ENCODE data around the gene RAMP1. TPM values are rescaled to one million over a fixed set of nuclear protein-coding genes. Genes with fewer than 3 reads are reported as not detected.

Gene RAMP1
- total and polyA plus RNA-seq, 2 donors (not counting 1 experiment from before 2014, with no cell fraction given): 15.7 TPM; not detected in 1

DNA sequence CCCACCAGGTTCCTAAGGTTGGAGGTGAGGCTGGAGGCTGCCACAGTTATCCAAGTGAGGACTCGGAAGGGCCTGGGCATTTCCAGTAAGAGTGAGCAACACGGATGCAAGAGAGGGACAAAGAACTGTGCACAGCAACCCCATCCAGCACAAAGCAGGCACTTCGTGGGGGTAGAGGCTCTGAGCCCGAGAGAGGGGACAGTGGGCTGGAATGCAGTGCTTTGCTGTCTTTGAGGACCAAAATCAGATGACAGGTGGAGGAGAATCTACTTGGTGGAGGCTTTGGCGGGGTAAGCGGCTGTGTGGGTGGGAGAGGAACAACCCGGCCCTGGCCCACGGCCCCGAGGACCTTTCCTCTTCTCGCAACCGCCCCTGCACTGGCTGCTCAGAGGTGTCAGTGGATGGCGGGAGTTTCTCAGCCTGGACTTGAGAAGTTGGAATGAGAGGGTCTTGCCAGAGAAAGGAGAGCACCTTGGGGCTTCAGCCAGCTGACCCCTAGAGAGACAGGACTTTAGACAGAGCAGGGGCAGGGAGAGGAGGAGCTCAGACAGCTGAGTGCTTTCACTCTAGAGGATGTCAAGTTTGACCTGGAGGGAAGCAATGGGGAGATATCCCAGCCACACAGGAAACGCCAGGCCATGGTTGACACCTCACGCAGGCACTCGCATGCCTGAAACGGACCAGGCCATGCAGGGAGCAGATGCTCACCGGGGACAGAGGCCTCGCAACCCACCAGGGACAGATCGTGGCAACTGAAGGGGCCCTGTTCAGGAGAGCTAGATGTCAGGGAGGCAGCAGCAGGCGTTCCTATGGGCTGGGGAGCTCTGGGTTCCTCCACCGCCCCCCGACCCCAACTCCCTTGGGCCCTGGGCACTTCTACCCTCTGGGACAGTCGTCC is 11.6 kb downstream of the RAMP1 start:
- no peaks in the 10 kb centered on the region for H4K20me1 ChIP-seq (ENCODE audit: control insufficient read depth, insufficient read depth, low read length, poor library complexity, severe bottlenecking)
- H3K27me3 Mint-ChIP-seq: peaks cover 35% of the 10 kb centered on the region
- DNase-seq: no peak
- H3K4me1 ChIP-seq (ENCODE audit: control insufficient read depth in 2 of 2, insufficient read depth in 2 of 2, low read length in 2 of 2): no peaks in the 10 kb centered on the region
- no peak overlapping the region for H3K9ac ChIP-seq (ENCODE audit: low read length)
- H3K9me3 Mint-ChIP-seq (ENCODE audit: insufficient read depth): no peaks in the 10 kb centered on the region
- TF ChIP-seq, protein P1, sequence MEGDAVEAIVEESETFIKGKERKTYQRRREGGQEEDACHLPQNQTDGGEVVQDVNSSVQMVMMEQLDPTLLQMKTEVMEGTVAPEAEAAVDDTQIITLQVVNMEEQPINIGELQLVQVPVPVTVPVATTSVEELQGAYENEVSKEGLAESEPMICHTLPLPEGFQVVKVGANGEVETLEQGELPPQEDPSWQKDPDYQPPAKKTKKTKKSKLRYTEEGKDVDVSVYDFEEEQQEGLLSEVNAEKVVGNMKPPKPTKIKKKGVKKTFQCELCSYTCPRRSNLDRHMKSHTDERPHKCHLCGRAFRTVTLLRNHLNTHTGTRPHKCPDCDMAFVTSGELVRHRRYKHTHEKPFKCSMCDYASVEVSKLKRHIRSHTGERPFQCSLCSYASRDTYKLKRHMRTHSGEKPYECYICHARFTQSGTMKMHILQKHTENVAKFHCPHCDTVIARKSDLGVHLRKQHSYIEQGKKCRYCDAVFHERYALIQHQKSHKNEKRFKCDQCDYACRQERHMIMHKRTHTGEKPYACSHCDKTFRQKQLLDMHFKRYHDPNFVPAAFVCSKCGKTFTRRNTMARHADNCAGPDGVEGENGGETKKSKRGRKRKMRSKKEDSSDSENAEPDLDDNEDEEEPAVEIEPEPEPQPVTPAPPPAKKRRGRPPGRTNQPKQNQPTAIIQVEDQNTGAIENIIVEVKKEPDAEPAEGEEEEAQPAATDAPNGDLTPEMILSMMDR (IDR thresholded peaks at IDR 0.05): no peak
- TF ChIP-seq EZH2 (IDR thresholded peaks at IDR 0.05; ENCODE audit: borderline replicate concordance, insufficient read depth, low read depth, low read length, poor library complexity, severe bottlenecking): no peak
- H3K4me3 Mint-ChIP-seq: no peak overlapping the region
- 65% methylated on average over 20 of the region's 23 CpGs for WGBS (ENCODE audit: insufficient coverage)
- no peak overlapping the region for H3K27ac ChIP-seq (ENCODE audit: low read length in 2 of 2)
- ChIA-PET POLR2A (no interaction called here), CTCF (no interaction called here)
- intact Hi-C loops (cut with micrococcal nuclease): no loop called here
- H3K4me3 ChIP-seq (ENCODE audit: control extremely low read depth in 1 of 5, extremely low read depth in 1 of 5, insufficient read depth in 1 of 5, low read depth in 2 of 5, low read length in 4 of 5): no peak overlapping the region
- no peak overlapping the region for H3K4me2 ChIP-seq (replicated peaks; ENCODE audit: low read depth, low read length, poor library complexity, severe bottlenecking)
- H3K4me1 Mint-ChIP-seq: peaks cover 9% of the 10 kb centered on the region
- peaks cover 0 to 20% (median under 1%) of the 10 kb centered on the region in 4 experiments for H3K27me3 ChIP-seq (replicated peaks in 1 of 4; ENCODE audit: control extremely low read depth in 1 of 4, control insufficient read depth in 3 of 4, insufficient read depth in 4 of 4, low read length in 3 of 4)
- peaks cover 0 to 3% (median 0%) of the 10 kb centered on the region in 3 donors for H3K9me3 ChIP-seq (ENCODE audit: control extremely low read depth in 1 of 3, control insufficient read depth in 2 of 3, insufficient read depth in 1 of 3, low read length in 2 of 3)
- H3K27ac Mint-ChIP-seq: no peak overlapping the region
- no peak overlapping the region for H2AFZ ChIP-seq (ENCODE audit: insufficient read depth, low read depth, low read length, poor library complexity, severe bottlenecking)
- no peak for ATAC-seq (ENCODE audit: low read depth)
- H3K79me2 ChIP-seq (ENCODE audit: control insufficient read depth, insufficient read depth, low read length): no peaks in the 10 kb centered on the region
- H3K36me3 ChIP-seq (replicated peaks in 1 of 2; ENCODE audit: control extremely low read depth in 1 of 2, control insufficient read depth in 1 of 2, extremely low read depth in 1 of 2, insufficient read depth in 2 of 2, low read length in 1 of 2): no peaks in the 10 kb centered on the region

All from B cell (primary cell).